Measurements from ENCODE around the gene PLCXD3.

The PLCXD3 gene

DNA sequence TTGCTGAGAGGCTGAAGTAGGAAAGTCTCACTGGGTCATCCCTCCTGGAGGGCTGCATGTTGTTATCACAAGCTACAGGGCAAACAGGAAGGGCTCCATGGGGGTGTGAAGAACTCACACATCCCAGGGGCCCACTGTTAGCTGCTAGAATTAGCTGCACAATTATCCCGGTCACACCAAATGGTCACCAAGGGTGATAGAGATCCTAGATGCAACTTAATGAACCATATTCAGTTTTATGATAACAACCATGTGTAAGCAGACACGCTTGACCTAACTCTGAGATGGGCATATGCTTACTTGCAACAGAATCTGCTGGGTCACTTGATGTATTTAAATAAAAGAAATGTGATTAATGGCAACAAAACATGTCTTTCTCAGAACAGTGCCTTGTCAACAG lies 153.6 kb downstream of the PLCXD3 start:
- TF ChIP-seq CTCF (IDR thresholded peaks at IDR 0.05; ENCODE audit: low read depth, low read length): no peak
- H3K4me3 ChIP-seq (ENCODE audit: low read depth, low read length): no peak overlapping the region

DNA sequence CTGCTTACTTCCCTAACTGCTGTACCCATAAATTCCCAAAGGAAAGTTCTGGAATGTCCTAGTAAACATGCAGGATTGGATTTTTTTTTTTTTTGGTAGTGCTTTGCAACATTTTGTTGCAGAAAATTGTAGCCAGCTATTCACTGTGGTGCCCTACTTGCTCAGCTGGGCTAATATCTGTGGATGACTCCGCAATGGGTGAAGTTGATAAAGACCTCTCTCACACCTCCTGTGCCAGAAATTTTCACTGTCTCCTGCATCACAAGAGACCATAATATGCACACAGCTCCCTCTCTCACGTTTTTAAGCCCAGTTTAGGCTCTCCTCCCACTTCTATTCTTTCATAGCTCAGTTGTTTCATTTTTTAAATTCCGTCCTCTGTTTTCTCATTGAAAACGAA lies 160.6 kb downstream of the PLCXD3 start:
- no peak for TF ChIP-seq CTCF (IDR thresholded peaks at IDR 0.05; ENCODE audit: low read depth, low read length)
- H3K4me3 ChIP-seq (ENCODE audit: low read depth, low read length): no peak overlapping the region

DNA sequence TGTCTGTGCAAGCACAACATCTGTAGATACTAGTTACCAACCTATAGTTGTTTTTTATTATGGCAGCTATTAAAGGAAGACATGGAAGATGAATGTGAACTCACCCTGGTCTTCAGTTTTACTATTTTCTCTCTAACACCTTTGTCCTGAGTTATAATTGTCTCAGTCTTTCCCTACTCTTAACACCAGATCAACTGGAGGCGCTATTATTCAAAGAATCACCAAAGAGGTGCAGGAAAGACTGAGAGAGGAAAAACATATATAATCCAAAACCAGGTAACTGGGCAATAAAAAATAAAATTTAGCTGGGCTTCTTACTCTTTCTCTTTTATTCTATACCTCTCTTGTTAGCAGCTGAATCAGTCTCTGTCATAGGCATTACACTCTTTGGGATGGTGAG lies 162.8 kb downstream of the PLCXD3 start:
- TF ChIP-seq CTCF (IDR thresholded peaks at IDR 0.05; ENCODE audit: low read depth, low read length): no peak
- H3K4me3 ChIP-seq (ENCODE audit: low read depth, low read length): no peak overlapping the region

DNA sequence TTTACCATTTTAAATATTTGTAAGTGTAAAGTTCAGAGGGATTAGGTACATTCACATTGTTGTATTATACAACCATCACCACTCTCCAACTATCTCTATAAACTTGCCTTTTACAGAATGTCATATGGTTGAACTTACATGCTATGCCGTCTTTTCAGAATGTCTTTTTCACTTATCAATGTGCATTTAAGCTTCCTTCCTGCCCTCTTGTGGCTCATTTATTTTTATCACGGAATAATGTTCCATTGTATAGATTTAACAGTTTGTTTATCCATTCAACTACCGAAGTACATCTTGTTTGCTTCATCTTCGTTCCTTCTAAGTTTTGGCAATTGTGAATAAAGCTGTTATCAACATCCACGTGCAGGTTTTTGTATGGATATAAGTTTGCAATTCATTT lies 163.8 kb downstream of the PLCXD3 start:
- H3K4me3 ChIP-seq (ENCODE audit: low read depth, low read length): no peak overlapping the region
- TF ChIP-seq CTCF (IDR thresholded peaks at IDR 0.05; ENCODE audit: low read depth, low read length): peak; percentile 5; the same call in 1 of the 2 replicates

GRCh38 chr5:41345295-41345694 lies 165.1 kb downstream of the PLCXD3 start:
- no peak for TF ChIP-seq CTCF (IDR thresholded peaks at IDR 0.05; ENCODE audit: low read depth, low read length)
- H3K4me3 ChIP-seq (ENCODE audit: low read depth, low read length): no peak overlapping the region

- H3K4me3 ChIP-seq (ENCODE audit: low read depth, low read length): no peak overlapping the region
- TF ChIP-seq CTCF (IDR thresholded peaks at IDR 0.05; ENCODE audit: low read depth, low read length): no peak
These were observed 171.1 kb downstream of the PLCXD3 start for GRCh38 chr5:41339339-41339738.

GRCh38 chr5:41338136-41338675 lies 172.2 kb downstream of the PLCXD3 start:
- H3K4me3 ChIP-seq (ENCODE audit: low read depth, low read length): no peak overlapping the region
- TF ChIP-seq CTCF (IDR thresholded peaks at IDR 0.05; ENCODE audit: low read depth, low read length): 0 out of 2 replicates have a peak, but pooled peaks have one; percentile 7
